Measurements from ENCODE around the gene NT5DC1.

Gene NT5DC1

DNA sequence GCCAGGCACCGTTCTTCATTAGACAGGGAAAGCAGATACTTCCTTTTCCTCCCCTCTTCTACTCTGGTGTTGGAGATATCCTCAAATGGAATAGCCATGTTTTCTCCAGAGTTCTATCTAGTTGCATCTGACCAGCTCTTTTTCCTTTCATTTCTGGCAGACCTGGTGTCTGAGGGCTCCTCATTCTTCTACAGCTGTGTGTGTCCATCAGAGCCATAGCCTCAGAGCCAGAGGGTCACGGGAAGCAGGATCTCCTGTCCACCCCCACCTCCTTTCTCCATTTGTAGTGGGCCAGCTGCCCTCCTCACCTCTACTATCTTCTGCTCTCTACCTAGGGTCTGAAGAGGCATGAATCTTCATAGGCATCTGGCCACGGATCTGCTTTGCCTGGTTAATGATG lies 96.2 kb downstream of the NT5DC1 start:
- DNase-seq: no peak

DNA sequence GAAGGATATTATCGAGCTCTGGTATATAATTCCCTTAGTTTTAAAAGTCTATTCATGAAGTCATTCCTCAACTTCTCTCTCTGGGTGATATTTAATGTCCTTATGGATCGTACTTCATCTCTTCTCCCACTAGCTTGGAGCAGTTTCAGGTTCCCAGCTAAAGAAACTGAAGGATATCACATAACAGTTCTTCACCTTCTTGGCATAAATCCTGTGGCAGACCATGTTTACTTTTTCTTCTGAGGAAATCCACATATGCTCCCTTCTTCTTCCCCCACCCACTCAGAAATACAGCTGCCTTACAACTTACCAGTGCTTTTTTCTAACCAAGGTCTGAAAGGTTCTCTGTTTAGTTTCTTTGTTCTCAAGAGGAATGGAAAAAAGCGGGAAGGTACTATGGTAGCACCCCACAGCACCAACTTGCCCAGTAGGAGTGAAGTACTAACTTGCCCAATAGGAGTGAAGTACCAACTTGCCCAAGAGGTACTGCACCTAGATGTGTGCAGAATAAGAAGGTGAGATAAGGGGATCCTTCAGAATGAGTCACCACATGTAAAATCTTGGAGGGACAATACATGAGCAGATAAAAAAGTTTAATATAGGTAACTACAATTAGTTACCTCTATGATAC lies 100.1 kb downstream of the NT5DC1 start:
- DNase-seq: no peak

DNA sequence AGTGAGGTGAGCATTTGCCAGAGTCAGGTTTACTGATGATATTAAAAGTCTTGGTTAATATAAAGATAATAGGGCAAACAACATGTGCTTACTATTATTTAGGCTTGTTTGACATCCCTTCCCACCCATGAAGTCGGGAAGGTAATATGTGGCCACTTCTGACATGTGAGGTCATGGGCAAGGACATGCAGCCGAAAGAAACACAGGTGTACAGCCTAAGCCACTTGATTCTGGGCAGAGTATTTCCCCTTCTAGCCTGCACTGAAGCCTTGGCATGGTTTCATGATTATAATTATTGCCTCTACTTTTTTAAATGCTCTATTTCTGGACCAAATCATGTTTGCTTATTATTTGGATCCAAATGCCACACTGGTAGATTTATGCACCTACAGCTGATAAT lies 100.9 kb downstream of the NT5DC1 start:
- DNase-seq: no peak

DNA sequence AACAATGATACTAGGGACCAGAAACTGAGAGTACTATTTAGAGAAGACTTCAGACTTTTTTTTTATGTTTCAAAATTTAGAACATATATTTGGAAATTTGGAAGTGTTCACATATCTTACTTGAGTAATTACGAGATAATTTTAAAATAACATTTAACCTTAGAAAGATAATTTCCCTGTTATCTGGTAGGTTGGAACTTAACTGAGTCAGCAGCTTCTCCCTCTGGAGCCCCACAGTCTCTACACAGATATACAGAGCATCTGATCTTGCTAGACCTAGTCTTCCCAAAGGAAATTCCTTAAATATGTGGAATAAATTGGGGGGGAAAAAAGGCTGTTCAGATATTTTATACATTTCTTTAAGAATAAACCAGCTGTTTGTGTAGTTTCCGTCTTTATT lies 104.6 kb downstream of the NT5DC1 start:
- DNase-seq: no peak

DNA sequence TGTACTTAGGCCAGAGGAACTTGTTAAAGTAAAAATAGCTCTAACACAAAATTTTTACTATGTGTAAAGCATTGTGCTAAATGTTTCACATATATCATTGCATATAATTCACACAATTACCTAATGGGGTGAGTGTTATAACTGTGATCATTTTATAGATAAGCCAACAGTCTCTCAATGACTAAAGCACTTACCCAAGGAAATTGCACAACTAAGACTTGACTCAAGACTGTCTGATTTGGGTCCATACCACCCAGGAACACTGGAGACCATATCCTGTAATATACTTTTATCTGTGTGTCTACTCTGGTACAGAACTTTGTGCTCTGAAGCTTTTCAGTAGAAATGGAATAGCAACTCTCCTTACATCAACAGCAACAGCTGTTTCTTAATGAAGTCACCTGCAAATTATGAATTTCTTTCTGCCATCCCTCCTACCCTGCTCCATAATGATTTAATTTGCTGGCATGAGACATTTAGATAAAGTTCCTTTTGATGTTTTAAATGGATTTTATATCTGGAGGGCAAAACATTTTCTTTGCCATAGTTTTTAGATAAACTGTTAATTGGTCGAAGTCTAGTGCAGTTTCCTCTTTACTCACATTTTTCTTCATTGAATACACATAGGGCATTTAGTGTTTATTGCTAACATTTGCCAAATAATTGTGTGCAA lies 105.7 kb downstream of the NT5DC1 start:
- peak in 2 of 4 experiments; percentile 7 to 8 for DNase-seq

DNA sequence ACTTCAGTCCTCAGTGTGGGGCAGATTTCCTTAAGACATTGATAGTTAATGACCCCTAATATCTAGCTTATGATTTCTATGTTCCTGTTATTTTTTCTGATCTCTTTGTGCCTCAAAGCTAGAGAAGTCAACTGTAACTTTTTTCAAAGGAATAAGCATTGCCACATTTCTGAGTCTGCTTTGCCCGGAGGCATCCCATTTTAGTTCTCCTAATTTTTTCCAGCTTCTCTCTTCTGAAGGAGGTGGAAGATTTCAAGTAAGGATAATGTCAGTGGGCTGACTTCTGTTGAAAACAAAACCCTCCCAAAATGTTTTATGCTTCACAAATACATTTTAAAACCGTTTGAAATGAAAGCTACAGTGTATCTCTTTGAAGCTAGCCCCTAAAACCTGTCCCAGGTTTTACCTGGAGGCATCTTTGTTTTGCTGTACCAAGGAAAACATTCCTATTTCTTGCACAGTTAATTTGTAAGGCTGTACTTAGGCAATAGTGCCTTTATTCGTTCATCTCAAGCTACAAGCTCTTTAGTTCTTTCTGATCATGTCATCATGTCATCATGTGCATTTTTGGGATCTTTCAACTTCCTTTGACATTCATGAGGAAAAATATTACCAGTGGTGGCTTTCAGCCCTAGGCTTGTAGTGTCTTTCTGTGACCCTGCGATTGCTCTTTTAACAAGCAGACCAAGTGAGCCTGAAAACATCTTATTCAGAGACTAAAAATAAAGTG lies 107.6 kb downstream of the NT5DC1 start:
- no peak for DNase-seq

DNA sequence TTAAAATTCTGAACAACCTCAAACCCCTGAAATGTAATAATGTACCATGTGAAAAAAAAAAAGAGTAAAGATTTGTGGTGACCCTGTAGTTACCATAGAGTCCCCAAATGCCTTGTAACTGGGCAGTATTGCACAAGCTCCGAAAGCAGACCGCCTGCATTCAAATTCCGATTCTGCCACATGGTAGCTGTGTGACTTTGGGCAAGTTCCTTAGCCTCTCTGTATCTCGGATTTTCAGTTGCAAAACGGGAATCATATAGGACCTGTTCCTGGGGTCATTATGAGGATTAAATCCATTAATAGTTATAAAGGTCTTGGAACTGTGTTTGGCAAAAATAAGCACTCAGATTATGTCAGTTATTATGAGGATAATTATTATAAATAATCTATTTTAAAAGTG lies 109.7 kb downstream of the NT5DC1 start:
- DNase-seq: no peak

DNA sequence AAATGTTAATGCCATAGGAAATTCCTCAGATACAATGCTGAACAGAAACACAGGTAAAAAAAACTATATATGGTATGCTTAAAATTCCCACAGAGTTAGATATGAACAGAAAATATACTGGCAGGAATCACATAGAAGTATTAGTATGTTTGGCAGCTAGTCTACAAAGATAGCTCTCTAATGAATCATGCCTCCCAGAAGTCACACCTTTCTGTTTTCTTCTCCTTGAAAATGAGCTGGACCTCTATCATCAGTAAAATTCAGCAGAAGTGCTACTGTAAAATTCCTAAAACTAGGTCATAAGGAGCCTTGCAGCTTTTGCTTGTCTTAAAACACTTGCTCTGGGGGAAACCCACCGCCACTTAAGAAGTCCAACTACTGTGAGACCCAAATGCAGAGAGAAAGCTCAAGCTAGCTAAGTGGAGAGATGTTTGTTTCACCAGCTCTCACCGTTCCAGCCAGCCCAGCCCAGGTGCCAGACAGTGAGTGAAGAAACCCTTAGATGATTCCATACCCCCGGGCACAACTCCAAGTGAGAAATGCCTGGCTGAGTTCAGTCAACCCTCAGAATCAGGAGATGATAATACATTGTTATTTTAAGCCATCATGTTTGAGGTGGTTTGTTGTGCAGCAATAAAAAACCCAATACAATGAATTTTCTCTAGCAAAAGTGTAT lies 110.2 kb downstream of the NT5DC1 start:
- no peak for DNase-seq

DNA sequence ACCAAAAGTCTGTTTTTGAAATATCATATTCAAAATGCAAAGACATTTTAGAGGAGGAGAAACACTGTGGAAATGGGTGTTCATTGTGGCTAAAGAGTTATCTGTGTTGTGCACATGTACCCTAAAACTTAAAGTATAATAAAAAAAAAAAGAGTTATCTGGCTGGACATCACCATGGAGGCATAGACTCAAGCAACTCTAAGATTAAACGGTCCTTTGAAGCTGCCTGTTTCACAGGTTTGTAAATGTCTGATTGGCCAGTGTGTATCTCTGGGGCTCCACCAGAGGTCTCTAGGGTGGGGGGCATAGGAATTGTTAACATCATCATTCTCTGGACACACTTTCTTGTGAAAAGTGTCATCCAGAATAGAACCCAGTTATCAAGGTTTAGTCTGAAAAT lies 114.0 kb downstream of the NT5DC1 start:
- no peak for DNase-seq

DNA sequence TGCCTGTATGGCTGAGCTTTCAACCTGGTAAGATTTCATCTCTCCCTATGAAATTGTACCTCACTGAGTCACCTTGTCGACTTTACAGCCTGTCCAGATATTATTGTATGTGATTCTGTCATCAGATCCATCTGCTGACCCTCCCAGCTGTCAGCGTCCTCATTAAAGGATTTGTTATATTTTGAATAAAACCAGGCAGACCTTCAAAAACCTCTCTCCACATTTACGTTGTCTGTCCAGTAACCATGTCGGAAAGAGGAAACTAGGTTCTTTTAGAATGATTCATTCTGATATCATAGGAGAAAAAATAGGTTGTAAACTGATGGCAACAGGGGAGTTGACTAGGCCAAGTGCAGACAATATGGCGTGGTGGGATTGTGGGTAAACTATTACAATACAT lies 114.8 kb downstream of the NT5DC1 start:
- DNase-seq: peak in 1 of 4 experiments; percentile 3

DNA sequence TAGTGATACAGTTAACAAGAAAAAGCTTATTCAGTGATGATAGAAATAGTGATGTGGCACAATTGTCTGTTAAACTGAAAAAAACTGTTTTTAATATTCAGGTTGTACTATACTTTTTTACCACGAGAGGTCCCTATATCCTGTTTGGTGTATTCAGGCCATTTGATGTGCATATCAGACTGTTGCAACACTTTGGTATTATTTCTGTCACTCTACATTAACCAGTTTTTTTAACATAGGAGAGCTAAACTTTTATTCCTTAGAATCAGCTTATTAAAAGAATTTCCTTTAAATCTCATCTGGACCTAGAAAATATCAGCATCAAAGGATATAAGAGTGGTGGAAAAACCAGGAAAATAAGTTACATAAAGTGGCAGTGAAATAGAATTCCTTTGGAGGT lies 116.4 kb downstream of the NT5DC1 start:
- DNase-seq: peak; percentile 5 to 67 (median 36)

DNA sequence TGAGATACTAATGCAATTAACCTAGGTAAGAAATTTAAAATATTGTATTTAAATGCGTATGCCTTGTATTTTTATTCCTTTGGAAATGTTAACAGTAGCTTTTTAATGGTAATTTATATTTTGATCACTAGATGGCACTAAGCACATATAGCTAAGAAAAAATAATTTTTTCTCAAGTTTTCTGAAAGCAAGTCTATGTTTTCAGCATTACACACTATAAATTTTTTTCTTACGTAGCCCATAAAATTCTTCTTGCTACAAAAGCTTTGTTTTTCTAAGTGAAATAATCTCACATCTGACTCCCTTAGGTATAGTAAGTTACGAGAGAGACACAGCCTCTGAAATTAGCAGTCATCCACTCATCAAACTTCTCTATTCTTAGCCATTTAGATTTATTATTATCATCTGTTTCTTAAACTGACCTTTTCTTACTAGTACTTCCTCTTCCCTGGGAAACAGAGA lies 117.5 kb downstream of the NT5DC1 start:
- DNase-seq: peak in 2 of 4 experiments; percentile 31 to 54

DNA sequence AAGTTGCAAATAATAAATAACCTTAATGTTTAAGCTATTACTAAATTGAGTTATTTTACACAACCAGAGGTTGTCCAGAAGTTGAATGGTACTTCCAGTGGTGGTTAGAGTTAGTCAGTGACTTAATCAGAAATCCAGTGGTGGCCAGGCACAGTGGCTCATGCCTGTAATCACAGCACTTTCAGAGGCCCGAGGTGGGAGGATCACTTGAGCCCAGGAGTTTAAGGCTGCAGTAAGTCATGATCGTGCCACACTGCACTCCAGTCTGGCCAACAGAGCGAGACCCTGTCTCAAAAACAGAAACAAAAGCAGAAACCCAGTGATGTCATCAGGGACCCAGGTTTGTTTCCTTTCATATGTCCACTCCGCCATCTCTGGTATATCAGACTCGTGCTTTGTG lies 118.2 kb downstream of the NT5DC1 start:
- no peak for DNase-seq

DNA sequence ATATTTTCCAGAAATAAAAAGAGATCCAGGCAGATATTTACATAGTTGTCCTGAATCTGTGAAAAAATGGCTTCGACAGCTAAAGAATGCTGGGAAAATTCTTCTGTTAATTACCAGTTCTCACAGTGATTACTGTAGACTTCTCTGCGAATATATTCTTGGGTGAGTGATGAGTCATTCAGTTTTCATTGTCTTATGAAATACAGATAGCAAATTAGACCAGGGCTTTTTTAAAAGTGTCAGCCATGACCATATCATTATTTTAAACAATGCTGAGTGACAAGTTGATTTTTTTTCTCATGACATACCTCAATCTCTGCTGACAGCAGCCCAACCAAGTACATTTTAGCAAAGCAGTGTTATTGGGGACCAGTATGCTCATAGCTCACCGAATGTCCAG lies 120.4 kb downstream of the NT5DC1 start:
- DNase-seq: no peak

DNA sequence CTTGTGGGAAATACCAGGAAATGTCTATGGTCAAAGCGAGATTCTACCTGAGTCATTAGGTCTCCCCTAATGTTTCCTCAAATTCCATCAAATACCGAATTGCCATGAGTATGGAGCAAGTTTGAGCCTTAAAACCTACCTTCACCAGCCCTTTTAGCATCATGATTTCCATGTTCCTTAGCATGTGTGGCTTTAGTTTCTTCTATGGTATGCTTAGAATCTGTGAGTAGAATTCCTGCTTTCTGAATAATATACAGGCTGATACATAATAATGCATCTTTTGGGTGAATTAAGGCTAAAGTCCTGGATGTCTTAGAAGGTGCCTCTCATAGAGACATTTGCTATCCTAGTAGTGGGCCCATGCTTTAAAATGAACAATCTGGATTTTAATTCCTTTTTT lies 121.3 kb downstream of the NT5DC1 start:
- DNase-seq: no peak

DNA sequence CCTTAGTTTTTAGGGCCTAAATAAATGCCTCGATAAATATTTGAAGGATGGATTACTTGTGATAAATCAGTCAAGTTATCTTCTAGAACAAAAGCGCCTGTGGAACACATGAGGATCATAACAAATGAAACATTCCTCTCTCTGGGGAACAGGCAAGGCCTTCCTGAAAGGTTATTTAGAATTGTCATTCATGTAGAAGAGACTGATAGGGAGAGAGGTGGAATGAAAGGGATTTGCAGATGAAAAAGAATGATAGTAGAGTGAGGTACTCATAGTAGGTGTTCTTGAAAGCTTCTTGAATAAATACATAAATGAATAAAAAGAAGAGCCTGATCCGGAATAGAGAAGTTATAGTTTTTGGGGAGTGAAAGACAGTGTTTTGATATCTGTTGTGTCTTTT lies 122.7 kb downstream of the NT5DC1 start:
- no peak for DNase-seq

DNA sequence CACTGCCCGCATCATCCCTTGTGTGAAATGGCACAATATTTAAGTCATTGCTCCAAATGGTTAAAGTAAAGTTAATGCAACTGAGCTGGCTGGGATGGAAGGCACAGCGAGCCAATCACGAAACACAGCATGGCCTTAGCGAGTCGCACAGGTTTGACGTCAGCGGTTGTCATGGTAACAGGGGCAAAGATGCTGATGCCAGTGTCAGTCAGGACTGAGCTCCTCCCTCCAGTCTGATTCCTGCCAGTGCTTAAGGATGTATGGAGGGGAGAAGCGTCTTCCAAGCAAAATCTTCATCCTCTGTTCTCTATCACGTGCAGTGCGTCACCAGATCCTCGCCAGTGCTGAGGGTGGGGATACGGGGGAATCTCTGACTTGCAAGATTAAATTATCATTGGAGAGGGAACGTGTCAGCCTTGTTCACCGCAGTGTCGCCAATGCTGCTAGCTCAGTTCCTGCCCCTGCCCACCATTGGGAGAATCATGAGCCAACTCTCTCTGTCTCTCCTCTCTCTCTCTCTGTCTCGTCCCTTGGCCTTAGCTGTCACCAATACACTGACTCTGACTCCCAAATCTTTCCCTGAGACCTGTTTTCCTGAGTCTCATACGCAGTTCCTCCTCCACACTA lies 128.7 kb downstream of the NT5DC1 start:
- DNase-seq: no peak

DNA sequence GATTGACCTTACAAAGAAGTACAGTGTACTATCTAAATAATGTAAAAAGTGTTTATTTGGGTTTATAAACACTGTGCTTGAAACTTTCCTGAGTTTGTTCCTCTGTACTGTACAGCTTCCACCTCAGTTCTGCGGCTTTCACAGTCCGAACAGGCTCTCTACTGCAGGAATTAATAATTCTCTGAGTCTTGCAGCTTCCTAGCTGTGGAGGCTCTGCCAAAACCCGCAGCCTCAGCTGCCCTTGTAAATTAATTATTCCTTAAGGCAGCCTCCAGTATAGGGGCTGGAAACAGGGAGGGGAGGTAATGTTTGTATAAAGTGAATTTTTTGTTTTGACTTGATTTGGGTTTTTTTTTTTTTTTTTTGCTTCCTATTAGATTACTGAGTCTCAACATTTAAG lies 134.0 kb downstream of the NT5DC1 start:
- no peak for DNase-seq

DNA sequence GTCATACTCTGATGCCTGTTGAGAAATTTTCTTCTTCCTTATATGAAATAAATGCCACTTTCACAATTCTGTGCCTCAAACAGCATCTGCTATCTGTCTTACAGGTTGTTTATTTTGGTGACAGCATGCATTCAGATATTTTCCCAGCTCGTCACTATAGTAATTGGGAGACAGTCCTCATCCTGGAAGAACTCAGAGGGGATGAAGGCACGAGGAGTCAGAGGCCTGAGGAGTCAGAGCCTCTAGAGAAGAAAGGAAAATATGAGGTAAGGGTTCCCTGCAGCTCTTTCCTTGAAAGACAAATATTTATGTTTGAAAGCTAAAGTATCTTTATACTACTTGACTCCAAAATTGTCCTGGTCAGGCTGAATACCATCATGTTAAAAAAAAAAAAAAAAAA lies 137.4 kb downstream of the NT5DC1 start:
- no peak for DNase-seq

DNA sequence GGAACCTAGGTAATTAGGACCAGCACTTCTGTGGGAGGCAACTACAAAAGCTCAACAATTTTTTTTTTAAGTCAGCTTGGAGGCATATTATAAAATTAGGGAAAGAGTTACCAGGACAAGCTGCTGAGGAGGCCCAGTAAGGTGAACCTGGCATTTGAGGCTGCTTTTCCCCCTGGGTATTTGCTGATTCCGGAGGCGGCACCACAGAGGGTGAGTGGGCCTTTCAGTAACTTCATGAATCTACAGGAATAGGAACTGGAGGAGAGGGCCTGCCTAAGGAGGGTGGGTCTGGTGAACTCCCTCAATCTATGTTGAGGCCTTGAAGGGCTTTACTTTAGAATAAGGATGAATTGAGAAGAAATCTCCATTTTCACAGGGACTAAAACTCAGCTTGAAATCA lies 138.6 kb downstream of the NT5DC1 start:
- DNase-seq: no peak

DNA sequence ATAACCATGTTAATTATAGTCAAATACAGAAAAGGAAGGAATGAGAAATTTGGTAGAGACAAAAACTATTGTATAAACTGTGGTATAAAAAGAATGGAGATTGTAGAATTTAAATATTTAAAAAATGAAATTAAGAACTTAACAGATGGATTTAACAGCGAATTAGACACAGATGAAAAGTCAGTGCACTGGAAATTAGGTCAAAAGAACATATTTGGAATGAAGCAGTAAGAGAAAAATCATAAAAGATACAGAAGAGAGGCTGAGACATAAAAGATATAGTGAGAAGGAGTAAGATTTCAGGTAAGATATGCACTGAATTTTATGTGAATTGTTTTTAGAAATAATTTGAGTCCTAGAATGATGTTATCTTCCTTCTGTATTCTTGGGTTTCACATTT lies 139.2 kb downstream of the NT5DC1 start:
- no peak for DNase-seq

DNA sequence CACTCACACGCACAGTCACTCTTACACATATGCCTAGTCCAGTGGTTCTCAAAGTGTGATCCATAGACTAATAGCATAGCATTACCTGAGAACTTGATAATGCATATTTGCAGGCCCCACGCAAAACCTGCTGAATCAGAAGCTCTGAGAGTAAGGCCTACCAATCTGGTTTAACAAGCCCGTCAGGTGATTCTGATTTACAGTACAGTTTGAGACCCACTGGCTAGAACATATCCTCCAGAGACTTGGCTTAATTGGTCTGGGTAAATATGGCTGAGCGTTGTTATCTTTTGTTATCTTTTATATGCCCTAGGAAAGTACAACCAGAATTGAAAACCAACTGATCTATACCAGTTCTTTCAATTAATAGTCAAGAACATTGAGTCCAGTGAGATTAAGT lies 143.6 kb downstream of the NT5DC1 start:
- DNase-seq: no peak

DNA sequence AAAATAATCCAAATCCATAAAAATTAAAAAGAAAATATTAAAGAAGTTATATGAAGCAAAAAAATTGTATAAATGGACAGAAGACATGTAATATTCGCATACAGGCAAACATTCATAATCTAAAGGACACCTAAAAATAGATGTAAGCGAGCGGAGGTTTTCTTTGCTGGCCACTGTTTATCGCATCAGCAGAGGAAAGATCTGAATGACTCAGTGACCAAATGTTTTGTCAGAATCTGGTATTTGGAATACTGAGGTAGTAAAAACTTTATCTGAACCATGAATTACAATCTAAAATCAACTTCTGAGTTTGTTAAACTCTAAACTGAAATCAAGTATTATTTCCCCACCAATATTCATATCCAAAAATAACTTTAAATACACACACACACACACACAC lies 145.4 kb downstream of the NT5DC1 start:
- no peak for DNase-seq

All from suppressor macrophage (primary cell).